GM21576 (cell line): ENCODE results near the gene DDX23.

Experiments
- ATAC-seq: cut with Tn5 transposase; IDR thresholded peaks from one replicate; pipeline ENCODE4 v1.9.1; 2021; ENCODE audit warnings: mild to moderate bottlenecking, moderate library complexity; ENCODE audit not compliant: unreplicated experiment

The DDX23 gene

GRCh38 chr12:48824905-48825304 is 27.1 kb downstream of the DDX23 start:
- ATAC-seq = no peak

- no peak for ATAC-seq
These were observed 27.9 kb downstream of the DDX23 start for GRCh38 chr12:48824112-48824511.

- ATAC-seq = no peak
These were observed 28.7 kb downstream of the DDX23 start for GRCh38 chr12:48823281-48823680.

GRCh38 chr12:48822711-48823110 is 29.3 kb downstream of the DDX23 start:
- no peak for ATAC-seq

- no peak for ATAC-seq
These were observed 29.8 kb downstream of the DDX23 start for GRCh38 chr12:48822139-48822538.

- no peak for ATAC-seq
These were observed 31.8 kb downstream of the DDX23 start for GRCh38 chr12:48819986-48820725.

GRCh38 chr12:48818831-48819590 is 33.0 kb downstream of the DDX23 start:
- ATAC-seq = no peak

- peak; percentile 37 for ATAC-seq
These were observed 33.8 kb downstream of the DDX23 start, which contains the start of gene CACNB3 for GRCh38 chr12:48817873-48818830. Gene CACNB3 (plus strand): TSS chr12:48818496. CDS start chr12:48818930, 434 bp downstream.

GRCh38 chr12:48816143-48816854 is 35.7 kb downstream of the DDX23 start:
- ATAC-seq = no peak

GRCh38 chr12:48815126-48816110 is 36.5 kb downstream of the DDX23 start:
- ATAC-seq = peak; percentile 30

GRCh38 chr12:48814262-48815125 is 37.5 kb downstream of the DDX23 start:
- peak; percentile 57 for ATAC-seq

- ATAC-seq = no peak
These were observed 38.3 kb downstream of the DDX23 start for GRCh38 chr12:48813465-48814261.

- ATAC-seq = no peak
These were observed 39.6 kb downstream of the DDX23 start for GRCh38 chr12:48812389-48812788.

GRCh38 chr12:48811437-48812090 is 40.4 kb downstream of the DDX23 start:
- no peak for ATAC-seq

GRCh38 chr12:48810903-48811431 is 41.0 kb downstream of the DDX23 start:
- ATAC-seq = no peak

GRCh38 chr12:48807981-48808380 is 44.0 kb downstream of the DDX23 start:
- no peak for ATAC-seq

- no peak for ATAC-seq
These were observed 48.3 kb downstream of the DDX23 start for GRCh38 chr12:48803675-48804074.
